ENCODE data around the gene CPSF4L. TPM values are rescaled to one million over a fixed set of nuclear protein-coding genes. Genes with fewer than 3 reads are reported as not detected.

The CPSF4L gene
- total RNA-seq, 1 donor from 2014 or later, result not detected

DNA sequence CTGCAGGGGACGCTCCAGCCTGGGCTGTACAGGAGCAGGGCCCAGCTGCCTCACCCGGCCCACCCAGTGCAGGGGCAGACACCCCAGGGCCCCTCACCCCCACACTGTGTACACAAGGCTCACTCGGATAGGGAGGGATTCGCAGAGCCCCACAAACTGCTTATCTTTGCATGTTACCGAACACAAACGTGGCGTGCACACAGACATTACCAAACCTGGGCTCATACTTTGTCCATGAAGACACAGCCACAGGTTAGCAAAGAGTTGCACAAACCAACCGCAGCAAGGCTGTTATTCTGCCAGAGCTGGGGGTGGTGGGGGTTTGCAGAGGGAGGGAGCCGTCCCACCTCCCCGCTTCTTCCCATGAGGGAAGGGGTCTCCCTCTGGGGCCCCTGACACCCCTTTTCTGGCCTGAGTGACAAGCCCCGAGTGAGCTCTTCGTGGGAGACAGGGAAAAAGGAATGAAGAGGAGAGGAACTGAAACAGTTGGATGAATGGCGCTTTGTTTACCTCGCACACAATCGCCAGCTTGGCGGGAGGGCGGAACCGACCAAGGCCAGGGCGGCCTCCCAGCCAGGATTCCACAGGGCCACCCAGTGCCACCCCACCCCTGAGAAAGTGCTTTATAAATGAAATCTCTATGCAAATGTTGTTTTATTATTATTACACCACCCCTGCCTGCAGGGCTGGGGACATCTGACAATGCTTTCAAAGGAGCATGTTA lies 434 bp upstream of the CPSF4L start:
- Mint-ChIP-seq H3K4me3 (ENCODE audit: low read depth) (peak overlapping the region; percentile 59), H3K27ac (peak overlapping the region; percentile 98), H3K27me3 (no peaks in the 10 kb centered on the region), H3K9me3 (ENCODE audit: low read depth) (no peaks in the 10 kb centered on the region), H3K4me1 (ENCODE audit: low read depth) (peaks cover 30% of the 10 kb centered on the region), H3K36me3 (ENCODE audit: insufficient read depth) (no peaks in the 10 kb centered on the region)
- TF ChIP-seq CTCF (IDR thresholded peaks at IDR 0.05; ENCODE audit: unreplicated experiment), result no peak
- no peak for DNase-seq (ENCODE audit: low spot score, unreplicated experiment)

- H3K9me3 Mint-ChIP-seq (ENCODE audit: low read depth), result no peaks in the 10 kb centered on the region
- H3K27ac Mint-ChIP-seq, result no peak overlapping the region
- no peaks in the 10 kb centered on the region for H3K36me3 Mint-ChIP-seq (ENCODE audit: insufficient read depth)
- peaks cover 5% of the 10 kb centered on the region for H3K27me3 Mint-ChIP-seq
- H3K4me1 Mint-ChIP-seq (ENCODE audit: low read depth), result peaks cover 17% of the 10 kb centered on the region
- no peak overlapping the region for H3K4me3 Mint-ChIP-seq (ENCODE audit: low read depth)
- DNase-seq (ENCODE audit: low spot score, unreplicated experiment), result no peak
- no peak for TF ChIP-seq CTCF (IDR thresholded peaks at IDR 0.05; ENCODE audit: unreplicated experiment)
Observed at GRCh38 chr17:73257516-73257915, 4.2 kb downstream of the CPSF4L start.

DNA sequence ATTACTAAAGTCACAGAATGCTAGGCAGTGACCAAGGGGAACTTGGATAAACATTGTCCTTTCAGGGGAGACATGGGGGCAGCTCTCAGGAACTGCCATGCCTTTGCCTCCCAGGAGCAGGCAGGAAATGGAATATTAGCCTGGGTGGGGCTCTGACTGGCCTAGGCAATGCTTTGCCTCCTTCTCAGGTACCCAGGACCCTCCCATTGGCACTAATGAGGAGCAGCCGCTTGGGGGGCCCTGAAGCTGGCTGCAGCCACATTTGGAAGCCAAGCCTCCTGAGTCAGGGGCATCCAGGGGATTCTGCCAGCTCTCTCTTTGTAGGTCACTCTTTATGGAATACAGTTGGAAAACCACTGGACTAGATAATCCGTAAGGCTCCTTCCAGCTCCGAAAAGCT lies 5.5 kb downstream of the CPSF4L start:
- Mint-ChIP-seq H3K36me3 (ENCODE audit: insufficient read depth) (no peaks in the 10 kb centered on the region), H3K27ac (no peak overlapping the region), H3K9me3 (ENCODE audit: low read depth) (no peaks in the 10 kb centered on the region), H3K4me1 (ENCODE audit: low read depth) (peaks cover 8% of the 10 kb centered on the region), H3K4me3 (ENCODE audit: low read depth) (no peak overlapping the region), H3K27me3 (peaks cover 15% of the 10 kb centered on the region)
- no peak for TF ChIP-seq CTCF (IDR thresholded peaks at IDR 0.05; ENCODE audit: unreplicated experiment)
- DNase-seq (ENCODE audit: low spot score, unreplicated experiment), result no peak

DNA sequence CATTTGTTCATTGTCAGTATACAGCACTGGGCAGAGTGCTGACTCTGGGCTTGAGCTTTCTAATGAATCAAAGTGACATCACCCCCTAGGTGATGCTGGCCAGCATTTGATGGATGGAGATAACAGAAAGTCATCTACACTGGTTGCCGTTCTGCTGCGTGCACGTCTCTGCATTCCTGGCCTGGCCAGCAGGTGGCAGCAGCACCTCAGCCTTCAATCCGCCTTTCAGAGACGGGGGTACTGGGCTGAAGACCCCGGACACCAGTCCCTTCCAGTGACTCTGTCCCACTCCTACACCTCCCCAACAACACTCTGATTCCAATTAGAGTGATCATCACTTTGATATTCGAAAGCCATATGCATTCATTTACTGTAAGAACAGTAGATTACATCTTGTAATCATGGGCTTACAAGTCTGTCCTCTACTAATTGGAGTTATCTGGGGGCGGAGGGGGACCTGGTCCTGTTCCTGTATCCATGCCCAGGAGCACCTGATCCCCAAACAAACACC lies 6.0 kb downstream of the CPSF4L start:
- no peak overlapping the region for H3K27ac Mint-ChIP-seq
- H3K36me3 Mint-ChIP-seq (ENCODE audit: insufficient read depth), result no peaks in the 10 kb centered on the region
- peaks cover 15% of the 10 kb centered on the region for H3K27me3 Mint-ChIP-seq
- peaks cover 6% of the 10 kb centered on the region for H3K4me1 Mint-ChIP-seq (ENCODE audit: low read depth)
- TF ChIP-seq CTCF (IDR thresholded peaks at IDR 0.05; ENCODE audit: unreplicated experiment), result peak; percentile 100
- no peaks in the 10 kb centered on the region for H3K9me3 Mint-ChIP-seq (ENCODE audit: low read depth)
- H3K4me3 Mint-ChIP-seq (ENCODE audit: low read depth), result no peak overlapping the region
- DNase-seq (ENCODE audit: low spot score, unreplicated experiment), result peak; percentile 56

DNA sequence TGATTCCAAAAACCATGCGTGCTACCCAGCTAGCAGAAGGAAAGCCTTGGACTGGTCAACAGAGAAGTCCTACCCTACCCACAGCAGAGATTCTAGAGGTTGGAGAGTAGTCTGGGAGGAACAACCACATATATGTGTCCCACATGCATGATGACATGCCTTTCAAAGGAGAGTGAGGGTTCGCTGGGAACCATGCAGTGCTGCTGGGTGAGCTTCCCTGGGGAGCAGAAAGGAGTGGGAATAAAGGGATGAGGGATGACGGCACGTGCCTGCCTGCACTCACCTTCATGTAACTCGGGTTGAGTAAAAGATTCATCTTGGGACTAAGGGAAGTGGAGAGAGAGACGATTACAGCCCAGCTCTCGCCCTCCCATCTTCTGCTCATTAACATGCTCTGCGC lies 9.8 kb downstream of the CPSF4L start:
- peaks cover 7% of the 10 kb centered on the region for H3K36me3 Mint-ChIP-seq (ENCODE audit: insufficient read depth)
- peaks cover 3% of the 10 kb centered on the region for H3K4me1 Mint-ChIP-seq (ENCODE audit: low read depth)
- H3K4me3 Mint-ChIP-seq (ENCODE audit: low read depth), result no peak overlapping the region
- no peak for TF ChIP-seq CTCF (IDR thresholded peaks at IDR 0.05; ENCODE audit: unreplicated experiment)
- peaks cover 15% of the 10 kb centered on the region for H3K27me3 Mint-ChIP-seq
- no peak for DNase-seq (ENCODE audit: low spot score, unreplicated experiment)
- no peaks in the 10 kb centered on the region for H3K9me3 Mint-ChIP-seq (ENCODE audit: low read depth)
- H3K27ac Mint-ChIP-seq, result no peak overlapping the region
